Liver (tissue), 9 donors: Measurements from ENCODE around the gene SCN4A. TPM values are rescaled to one million over a fixed set of nuclear protein-coding genes. Genes with fewer than 3 reads are reported as not detected.

Experiments
- DNase-seq: peaks from one replicate; pipeline ENCODE4 v3.0.0-alpha.2; 2017; ENCODE audit warnings: low spot score
- H3K27ac ChIP-seq, 2 donors: one replicate each; pipeline ENCODE4 v1.7.0; 2013; ENCODE audit warnings: inconsistent platforms in 2 of 2, low read length in 2 of 2, control low read depth in 1 of 2, low read depth in 1 of 2, mild to moderate bottlenecking in 1 of 2
- H3K27me3 ChIP-seq, 4 donors: one replicate each; pipeline versions ENCODE4 v1.6.1 to v1.7.0; 2013; ENCODE audit warnings: low read length in 3 of 4, inconsistent platforms in 1 of 4, mild to moderate bottlenecking in 1 of 4, moderate library complexity in 1 of 4; ENCODE audit not compliant: control insufficient read depth in 4 of 4, insufficient read depth in 4 of 4
- H3K36me3 ChIP-seq, 4 donors: one replicate each; pipeline versions ENCODE4 v1.6.1 to v1.7.0; 2013; ENCODE audit warnings: low read length in 3 of 4, mild to moderate bottlenecking in 3 of 4, low read depth in 1 of 4, moderate library complexity in 1 of 4; ENCODE audit not compliant: control insufficient read depth in 4 of 4, insufficient read depth in 3 of 4
- H3K4me1 ChIP-seq, 4 donors: one replicate each; pipeline versions ENCODE4 v1.6.1 to v1.7.0; 2013; ENCODE audit warnings: low read length in 3 of 4, mild to moderate bottlenecking in 3 of 4, moderate library complexity in 1 of 4; ENCODE audit not compliant: control insufficient read depth in 4 of 4, insufficient read depth in 4 of 4
- H3K4me3 ChIP-seq, 3 donors: one replicate each; pipeline versions ENCODE4 v1.6.1 to v1.7.0; 2013; ENCODE audit warnings: low read length in 3 of 3, control low read depth in 1 of 3, low read depth in 1 of 3, mild to moderate bottlenecking in 1 of 3
- H3K9ac ChIP-seq, 2 donors: one replicate each; pipeline ENCODE4 v1.7.0; 2013; ENCODE audit warnings: low read length in 2 of 2, mild to moderate bottlenecking in 2 of 2, moderate library complexity in 2 of 2, control low read depth in 1 of 2, low read depth in 1 of 2
- H3K9me3 ChIP-seq, 4 donors: one replicate each; pipeline versions ENCODE4 v1.6.1 to v1.7.0; 2013; ENCODE audit warnings: low read length in 3 of 4; ENCODE audit not compliant: control insufficient read depth in 4 of 4
- ATF3 ChIP-seq: IDR thresholded peaks from 2 replicates; pipeline ENCODE4 v1.6.1; 2016; ENCODE audit warnings: antibody characterized with exemption
- CTCF ChIP-seq: fragments of 150-350 bp; IDR thresholded peaks from 2 replicates; pipeline ENCODE4 v1.5.1; 2017; ENCODE audit warnings: improper control_type of control experiment, low read depth, low read length; ENCODE audit not compliant: missing input control
- EGR1 ChIP-seq, 2 donors: IDR thresholded peaks; 2 replicates each; pipeline ENCODE4 v1.6.1; 2016 to 2018; ENCODE audit warnings: antibody characterized with exemption in 2 of 2, low read depth in 2 of 2
- FOXA1 ChIP-seq: IDR thresholded peaks from 2 replicates; pipeline ENCODE4 v1.6.1; 2016; ENCODE audit warnings: antibody characterized with exemption
- FOXA2 ChIP-seq: IDR thresholded peaks from 2 replicates; pipeline ENCODE4 v1.6.1; 2016; ENCODE audit warnings: antibody characterized with exemption
- GABPA ChIP-seq, 2 donors: IDR thresholded peaks in 1 of 2; conservative IDR thresholded peaks in 1 of 2; 2 replicates each; pipeline ENCODE4 v1.6.1; 2016; ENCODE audit warnings: antibody characterized with exemption in 2 of 2, mild to moderate bottlenecking in 1 of 2, moderate library complexity in 1 of 2
- HNF4A ChIP-seq, 2 donors: conservative IDR thresholded peaks; 2 replicates each; pipeline ENCODE4 v1.6.1; 2016; ENCODE audit warnings: antibody characterized with exemption in 2 of 2, mild to moderate bottlenecking in 2 of 2
- HNF4G ChIP-seq: IDR thresholded peaks from 2 replicates; pipeline ENCODE4 v1.6.1; 2016; ENCODE audit warnings: antibody characterized with exemption
- JUND ChIP-seq, 2 donors: IDR thresholded peaks; 2 replicates each; pipeline ENCODE4 v1.6.1; 2016; ENCODE audit warnings: antibody characterized with exemption in 2 of 2
- MAX ChIP-seq: IDR thresholded peaks from 2 replicates; pipeline ENCODE4 v1.6.1; 2016; ENCODE audit warnings: antibody characterized with exemption
- NR2F2 ChIP-seq: IDR thresholded peaks from 2 replicates; pipeline ENCODE4 v1.6.1; 2016; ENCODE audit warnings: antibody characterized with exemption
- RAD21 ChIP-seq, 2 donors: IDR thresholded peaks; 2 replicates each; pipeline ENCODE4 v1.6.1; 2016; ENCODE audit warnings: antibody characterized with exemption in 2 of 2, mild to moderate bottlenecking in 2 of 2
- REST ChIP-seq: IDR thresholded peaks from 2 replicates; pipeline ENCODE4 v1.6.1; 2016; ENCODE audit warnings: antibody characterized with exemption, mild to moderate bottlenecking
- RXRA ChIP-seq, 2 donors: IDR thresholded peaks; 2 replicates each; pipeline ENCODE4 v1.6.1; 2017 to 2018; ENCODE audit warnings: antibody characterized with exemption in 2 of 2, mild to moderate bottlenecking in 1 of 2
- SP1 ChIP-seq: IDR thresholded peaks from 2 replicates; pipeline ENCODE4 v1.6.1; 2018; ENCODE audit warnings: antibody characterized with exemption, mild to moderate bottlenecking
- TAF1 ChIP-seq: conservative IDR thresholded peaks from 2 replicates; pipeline ENCODE4 v1.6.1; 2016; ENCODE audit warnings: antibody characterized with exemption, mild to moderate bottlenecking
- YY1 ChIP-seq: IDR thresholded peaks from 2 replicates; pipeline ENCODE4 v1.6.1; 2016; ENCODE audit warnings: antibody characterized with exemption, mild to moderate bottlenecking
- ZBTB33 ChIP-seq: IDR thresholded peaks from 2 replicates; pipeline ENCODE4 v1.6.1; 2016; ENCODE audit warnings: antibody characterized with exemption
- WGBS: extraction: QIAGEN DNeasy Blood & Tissue Kit; methylation state at CpG from one replicate; pipeline ENCODE4 v1.1.7; 2013; 5-methylcytosine and 5-hydroxymethylcytosine counted together
- polyA plus RNA-seq, 2 donors: library from polyadenylated mRNA; stranded (reverse) in 1 of 2; unstranded in 1 of 2; fragments of 200-250 nt in 1 of 2; fragments of >200 nt in 1 of 2; fragmentation: Nextera tagmentation in 1 of 2; extraction: Ambion mirVana in 1 of 2; gene quantifications; one replicate each; pipeline versions ENCODE4 v1.2.1 to v1.2.3, GENCODE V29; 2013 to 2015
- total RNA-seq, 2 donors: library from RNA; depleted of rRNA; stranded (reverse); fragments of >200 nt; gene quantifications; one replicate each; pipeline ENCODE4 v1.2.3, GENCODE V29; 2014
- donor health status: healthy.
- donor health status: healthy.
- donor health status: healthy.
- donor health status: healthy.
- donor health status: healthy.

Gene SCN4A
- total and polyA plus RNA-seq, 4 donors, result 0.04 to 1.3 (median 0.43) TPM

GRCh38 chr17:63955232-63955631, 17.5 kb downstream of the SCN4A start:
- H3K4me3 ChIP-seq, result no peak overlapping the region
- no peaks in the 10 kb centered on the region for H3K27me3 ChIP-seq
- H3K9me3 ChIP-seq, result no peaks in the 10 kb centered on the region
- 81% methylated on average over 11 of the region's 11 CpGs for WGBS
- no peaks in the 10 kb centered on the region for H3K4me1 ChIP-seq
- H3K9ac ChIP-seq, result no peak overlapping the region
- H3K27ac ChIP-seq, result no peak overlapping the region
- no peak for DNase-seq
- TF ChIP-seq NR2F2 (no peak), ZBTB33 (no peak), FOXA1 (no peak), FOXA2 (no peak), JUND (IDR thresholded peaks at IDR 0.05) (no peak), TAF1 (no peak), ATF3 (no peak), RXRA (IDR thresholded peaks at IDR 0.05) (no peak), MAX (no peak), RAD21 (IDR thresholded peaks at IDR 0.05) (no peak), GABPA (IDR thresholded peaks at IDR 0.05 in 1 of 2, conservative IDR thresholded peaks at IDR 0.05 in 1 of 2) (no peak), CTCF (no peak), REST (no peak), SP1 (no peak), EGR1 (IDR thresholded peaks at IDR 0.05; ENCODE audit: low read depth in 2 of 2) (no peak), HNF4A (conservative IDR thresholded peaks at IDR 0.05) (no peak), YY1 (no peak), HNF4G (no peak)
- no peaks in the 10 kb centered on the region for H3K36me3 ChIP-seq
